Thyroid gland (tissue), 4 donors: ENCODE data around the gene INO80C.

Source experiments
- POLR2A ChIP-seq, 2 donors: fragments of 450-650 bp; IDR thresholded peaks; one replicate each; pipeline ENCODE4 v1.6.1; 2017; ENCODE audit warnings: antibody characterized with exemption in 2 of 2, mild to moderate bottlenecking in 2 of 2, moderate library complexity in 1 of 2
- TF ChIP-seq, protein P1 (sequence below), 6 experiments: fragments of 200-600 bp in 3 of 6; fragments of 450-650 bp in 3 of 6; sonication (generic) in 3 of 6; IDR thresholded peaks; one replicate each; pipeline ENCODE4 v1.5.1; 2016 to 2019; ENCODE audit warnings: antibody characterized with exemption in 6 of 6, mild to moderate bottlenecking in 2 of 6, inconsistent platforms in 1 of 6, moderate library complexity in 1 of 6

DNA sequence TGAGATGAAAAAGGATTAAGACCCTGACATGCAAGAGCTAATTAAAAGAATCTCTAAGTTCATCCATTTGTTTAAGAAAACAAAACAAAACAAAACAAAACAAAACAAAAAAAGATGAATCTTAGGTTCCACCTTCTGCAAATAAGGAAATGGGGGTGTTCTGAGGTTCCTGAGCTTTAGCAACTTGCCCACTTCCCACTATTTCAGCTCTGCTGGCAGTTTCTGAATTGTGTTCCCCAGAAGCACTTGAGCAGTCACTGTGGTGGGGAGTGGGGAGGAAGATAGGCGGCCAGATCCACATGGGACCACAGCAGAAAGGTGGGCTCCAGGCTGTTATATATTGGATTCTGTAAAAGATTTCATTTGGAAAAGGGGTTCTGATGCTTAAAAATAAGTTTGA lies 20.3 kb downstream of the INO80C start:
- TF ChIP-seq, protein P1, sequence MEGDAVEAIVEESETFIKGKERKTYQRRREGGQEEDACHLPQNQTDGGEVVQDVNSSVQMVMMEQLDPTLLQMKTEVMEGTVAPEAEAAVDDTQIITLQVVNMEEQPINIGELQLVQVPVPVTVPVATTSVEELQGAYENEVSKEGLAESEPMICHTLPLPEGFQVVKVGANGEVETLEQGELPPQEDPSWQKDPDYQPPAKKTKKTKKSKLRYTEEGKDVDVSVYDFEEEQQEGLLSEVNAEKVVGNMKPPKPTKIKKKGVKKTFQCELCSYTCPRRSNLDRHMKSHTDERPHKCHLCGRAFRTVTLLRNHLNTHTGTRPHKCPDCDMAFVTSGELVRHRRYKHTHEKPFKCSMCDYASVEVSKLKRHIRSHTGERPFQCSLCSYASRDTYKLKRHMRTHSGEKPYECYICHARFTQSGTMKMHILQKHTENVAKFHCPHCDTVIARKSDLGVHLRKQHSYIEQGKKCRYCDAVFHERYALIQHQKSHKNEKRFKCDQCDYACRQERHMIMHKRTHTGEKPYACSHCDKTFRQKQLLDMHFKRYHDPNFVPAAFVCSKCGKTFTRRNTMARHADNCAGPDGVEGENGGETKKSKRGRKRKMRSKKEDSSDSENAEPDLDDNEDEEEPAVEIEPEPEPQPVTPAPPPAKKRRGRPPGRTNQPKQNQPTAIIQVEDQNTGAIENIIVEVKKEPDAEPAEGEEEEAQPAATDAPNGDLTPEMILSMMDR (IDR thresholded peaks at IDR 0.05) = no peak
- no peak for TF ChIP-seq POLR2A (IDR thresholded peaks at IDR 0.05)
